Right hindlimb (tissue), 1 donor: ENCODE data around the gene ITGA3.

Experiments used
- DNase-seq: peaks from one replicate; pipeline ENCODE4 v3.0.0-alpha.2; 2018

Gene ITGA3

GRCh38 chr17:50075446-50076032, 19.6 kb downstream of the ITGA3 start:
- no peak for DNase-seq

DNA sequence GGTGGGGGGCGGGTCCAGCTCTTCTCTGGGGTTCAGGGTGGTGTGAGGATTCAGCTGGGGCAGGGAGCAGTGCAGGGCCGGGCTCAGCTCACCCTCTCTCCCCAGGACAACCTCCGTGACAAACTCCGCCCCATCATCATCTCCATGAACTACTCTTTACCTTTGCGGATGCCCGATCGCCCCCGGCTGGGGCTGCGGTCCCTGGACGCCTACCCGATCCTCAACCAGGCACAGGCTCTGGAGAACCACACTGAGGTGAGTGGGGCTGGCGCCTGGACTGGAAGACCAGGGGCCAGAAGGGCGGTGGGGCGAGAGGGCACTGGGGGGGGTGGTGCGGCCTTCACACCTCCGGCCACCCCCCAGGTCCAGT, 20.3 kb downstream of the ITGA3 start:
- DNase-seq = no peak

DNA sequence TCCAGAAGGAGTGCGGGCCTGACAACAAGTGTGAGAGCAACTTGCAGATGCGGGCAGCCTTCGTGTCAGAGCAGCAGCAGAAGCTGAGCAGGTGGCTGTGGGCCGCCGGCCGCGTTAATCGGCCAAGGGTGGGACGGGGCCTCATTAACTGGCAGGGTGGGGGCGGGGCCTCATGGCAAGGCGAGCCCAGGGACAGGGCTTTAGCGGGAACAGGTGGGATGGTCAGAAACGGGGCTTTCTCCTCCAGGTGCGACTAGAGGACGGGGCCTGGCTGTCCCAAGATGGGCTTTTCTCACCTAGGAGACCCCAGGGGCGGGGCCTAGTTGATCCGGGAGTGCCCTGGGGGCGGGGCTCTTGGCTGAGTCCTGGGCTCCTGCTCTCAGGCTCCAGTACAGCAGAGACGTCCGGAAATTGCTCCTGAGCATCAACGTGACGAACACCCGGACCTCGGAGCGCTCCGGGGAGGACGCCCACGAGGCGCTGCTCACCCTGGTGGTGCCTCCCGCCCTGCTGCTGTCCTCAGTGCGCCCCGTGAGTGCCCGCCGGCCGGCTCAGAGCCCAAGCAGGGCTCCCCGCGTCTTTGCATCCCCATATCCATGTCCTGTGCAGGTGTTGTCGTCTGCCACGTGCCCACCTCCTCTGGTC, 20.8 kb downstream of the ITGA3 start:
- no peak for DNase-seq

DNA sequence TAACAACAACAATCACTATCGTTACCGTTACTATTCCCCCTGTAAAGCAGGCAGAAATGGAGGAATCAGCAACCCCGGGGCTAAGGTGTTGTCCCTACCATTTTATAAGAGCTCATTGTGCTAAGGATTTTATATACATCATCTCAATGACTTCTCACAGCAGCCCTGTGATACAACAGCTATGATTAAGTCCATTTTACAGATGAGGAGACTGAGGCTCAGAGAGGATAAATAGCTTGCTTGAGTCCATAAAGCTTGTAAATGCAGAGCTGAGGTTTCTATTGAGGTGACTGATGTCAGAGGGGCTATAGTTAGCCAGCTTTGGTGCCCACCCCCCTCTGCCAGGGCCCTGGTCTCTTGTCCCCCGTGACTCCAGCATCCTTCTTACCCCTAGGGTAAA, 22.5 kb downstream of the ITGA3 start:
- DNase-seq = no peak

GRCh38 chr17:50079334-50080095, 23.6 kb downstream of the ITGA3 start:
- no peak for DNase-seq

GRCh38 chr17:50080096-50080480, 24.2 kb downstream of the ITGA3 start:
- DNase-seq = no peak

- no peak for DNase-seq
Observed at GRCh38 chr17:50080827-50081226, 24.9 kb downstream of the ITGA3 start.

- DNase-seq = no peak
Observed at GRCh38 chr17:50081757-50082156, 25.8 kb downstream of the ITGA3 start.

DNA sequence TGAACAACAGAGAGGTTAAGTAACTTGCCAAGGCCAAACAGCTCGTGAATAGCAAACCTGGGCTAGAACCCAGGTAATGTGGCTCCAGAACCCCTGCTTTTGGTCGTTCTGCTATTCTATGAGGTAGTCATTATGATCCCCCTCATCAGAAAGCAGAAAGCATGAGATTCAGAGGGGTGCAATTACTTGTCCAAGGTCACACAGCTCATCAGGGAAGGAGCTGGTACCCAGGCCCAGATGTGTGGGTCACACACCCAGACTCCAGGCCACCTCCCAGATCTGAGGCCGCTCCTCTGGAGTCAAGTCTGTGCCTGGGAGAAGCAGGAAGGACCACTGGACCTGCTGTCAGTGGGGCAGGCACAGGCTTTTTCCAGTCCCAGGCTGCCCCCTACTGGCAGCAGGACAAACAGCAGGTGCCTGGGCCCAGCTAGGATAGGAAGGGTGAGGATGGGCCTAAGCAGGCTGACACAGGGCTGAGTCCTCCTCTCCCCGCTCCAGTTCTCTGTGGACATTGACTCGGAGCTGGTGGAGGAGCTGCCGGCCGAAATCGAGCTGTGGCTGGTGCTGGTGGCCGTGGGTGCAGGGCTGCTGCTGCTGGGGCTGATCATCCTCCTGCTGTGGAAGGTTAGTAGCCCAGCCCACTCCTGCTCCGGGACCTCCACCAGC, 31.5 kb downstream of the ITGA3 start:
- DNase-seq = peak; percentile 80

- no peak for DNase-seq
Observed at GRCh38 chr17:50087912-50088405, 32.0 kb downstream of the ITGA3 start.

- DNase-seq = no peak
Observed at GRCh38 chr17:50088952-50089825, 33.3 kb downstream of the ITGA3 start.

DNA sequence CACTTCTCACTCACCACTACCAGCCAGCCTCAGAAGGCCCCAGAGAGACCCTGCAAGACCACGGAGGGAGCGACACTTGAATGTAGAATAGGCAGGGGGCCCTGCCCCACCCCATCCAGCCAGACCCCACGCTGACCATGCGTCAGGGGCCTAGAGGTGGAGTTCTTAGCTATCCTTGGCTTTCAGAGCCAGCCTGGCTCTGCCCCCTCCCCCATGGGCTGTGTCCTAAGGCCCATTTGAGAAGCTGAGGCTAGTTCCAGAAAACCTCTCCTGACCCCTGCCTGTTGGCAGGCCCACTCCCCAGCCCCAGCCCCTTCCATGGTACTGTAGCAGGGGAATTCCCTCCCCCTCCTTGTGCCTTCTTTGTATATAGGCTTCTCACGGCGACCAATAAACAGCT, 34.2 kb downstream of the ITGA3 start:
- no peak for DNase-seq

GRCh38 chr17:50090971-50091917, 35.3 kb downstream of the ITGA3 start:
- DNase-seq = no peak

DNA sequence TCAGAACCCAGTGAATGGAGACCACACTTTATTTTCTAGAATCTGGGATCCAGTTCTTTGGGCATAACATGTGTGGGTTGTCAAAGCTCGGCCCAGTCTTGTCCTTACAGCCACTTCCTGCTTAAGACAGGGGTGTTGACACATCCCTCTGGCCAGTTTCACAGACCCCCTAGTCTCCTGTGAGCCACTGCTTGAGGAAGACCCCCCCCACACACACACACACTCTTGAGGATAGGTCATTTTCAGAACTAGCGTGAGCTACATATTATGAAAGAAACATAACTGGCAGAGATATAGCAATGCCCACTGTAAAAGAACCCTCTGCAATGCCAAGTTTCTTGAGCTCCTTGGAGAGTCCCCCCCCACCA, 36.0 kb downstream of the ITGA3 start:
- DNase-seq = no peak

DNA sequence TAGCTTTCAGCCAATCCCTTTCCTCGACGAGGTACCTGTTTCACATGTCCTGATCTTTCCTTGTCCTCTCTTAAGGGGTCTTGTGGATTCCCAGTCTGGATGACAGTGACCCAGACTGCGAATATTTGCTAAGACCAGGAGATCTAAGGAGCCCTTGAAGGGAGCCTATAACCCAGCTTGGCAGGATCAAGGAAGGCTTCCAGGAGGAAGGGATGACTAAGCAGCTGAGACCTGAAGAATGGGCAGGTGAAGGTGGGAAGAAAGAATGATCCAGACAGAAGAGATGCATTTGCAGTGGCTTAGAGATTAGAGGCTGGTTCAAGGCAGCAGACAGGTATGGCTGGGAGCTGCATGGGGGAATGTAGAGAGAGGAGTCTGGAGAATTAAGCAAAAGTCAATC, 37.3 kb downstream of the ITGA3 start:
- DNase-seq = no peak

DNA sequence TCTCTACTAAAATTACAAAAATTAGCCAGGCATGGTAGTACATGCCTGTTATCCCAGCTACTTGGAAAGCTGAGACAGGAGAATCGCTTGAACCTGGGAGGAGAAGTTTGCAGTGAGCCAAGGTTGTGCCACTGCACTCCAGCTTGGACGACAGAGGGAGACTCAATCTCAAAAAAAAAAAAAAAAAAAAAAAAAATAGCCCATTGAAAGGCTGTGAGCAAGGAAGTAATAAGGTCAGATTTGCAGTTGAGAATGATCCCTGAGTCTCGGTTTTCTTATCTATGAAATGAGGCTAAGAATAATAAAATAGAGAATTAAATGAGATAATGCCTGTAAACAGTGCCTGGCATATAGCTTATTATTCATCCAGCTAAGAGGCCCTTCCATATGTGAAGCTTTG, 37.9 kb downstream of the ITGA3 start:
- DNase-seq = no peak

DNA sequence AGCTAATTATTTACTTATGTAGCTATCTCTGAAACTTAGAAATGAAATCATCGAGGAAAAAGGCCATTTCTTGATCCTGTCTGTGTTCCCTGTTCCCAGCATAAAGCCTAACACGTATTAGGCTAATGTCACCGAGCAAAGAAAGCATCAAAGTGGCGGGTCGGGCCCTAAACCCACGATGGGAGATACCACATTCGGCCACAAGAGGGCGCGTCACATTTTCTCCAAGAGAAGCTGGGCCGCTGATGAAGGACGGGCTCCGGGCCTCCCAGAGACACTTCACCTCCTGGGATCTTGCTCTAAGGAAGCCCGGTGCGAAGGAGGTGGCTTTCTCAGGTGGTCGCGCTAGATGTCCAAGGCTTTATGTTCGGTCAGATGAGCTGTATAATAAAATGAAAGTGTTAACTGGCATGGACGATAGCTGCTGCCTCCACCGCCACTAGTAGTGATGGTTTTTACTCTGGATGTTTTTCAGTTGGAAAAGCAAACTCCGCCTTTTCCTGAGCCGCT, 38.4 kb downstream of the ITGA3 start:
- peak; percentile 91 for DNase-seq

- peak; percentile 98 for DNase-seq
Observed at GRCh38 chr17:50094753-50095619, 39.1 kb downstream of the ITGA3 start, which contains the start of gene PDK2. PDK2 (plus strand) TSS chr17:50095351; CDS start chr17:50095436, 85 bp downstream.

DNA sequence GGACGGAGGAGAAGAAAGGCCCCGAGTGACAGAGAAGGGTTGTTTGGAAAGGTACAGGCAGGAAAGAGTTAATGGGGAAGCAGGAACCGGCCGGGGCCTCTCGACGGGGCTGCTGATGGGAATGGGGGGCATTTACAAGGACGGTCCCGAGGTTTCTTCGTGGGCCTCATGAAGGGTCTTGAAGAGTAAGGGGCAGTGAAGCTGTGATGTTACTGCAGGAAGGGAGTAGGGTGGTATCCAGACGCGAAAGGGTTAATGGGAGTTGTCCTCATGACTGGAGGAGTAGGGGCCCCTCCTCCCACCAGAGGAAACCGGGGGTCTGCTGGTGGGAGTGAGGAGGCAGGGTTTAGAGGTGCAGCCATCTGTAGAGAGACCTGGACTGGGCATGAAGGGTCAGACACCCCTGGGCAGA, 39.7 kb downstream of the ITGA3 start:
- DNase-seq = no peak

DNA sequence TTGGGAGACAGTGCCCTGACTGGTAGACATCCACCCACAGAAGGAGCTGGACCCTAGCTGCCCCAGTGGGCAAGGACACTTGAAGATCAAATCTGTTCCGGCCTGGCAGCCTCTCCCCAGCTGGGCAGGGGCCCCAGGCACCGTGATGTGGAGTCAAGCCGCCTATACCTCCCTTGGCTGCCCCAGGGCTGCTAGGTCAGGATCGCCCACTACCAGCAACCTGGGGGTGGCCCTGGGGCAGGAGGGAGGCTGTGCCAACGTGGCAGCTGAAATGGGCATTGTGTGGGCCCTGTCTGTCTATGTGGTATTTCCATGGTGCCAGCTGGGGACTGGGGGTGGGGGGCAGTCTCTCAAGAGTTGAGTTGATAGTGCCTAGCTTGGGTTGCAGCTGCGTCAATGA, 40.2 kb downstream of the ITGA3 start:
- no peak for DNase-seq
